Activated CD8-positive, alpha-beta T cell treated with anti-CD3 and anti-CD28 coated beads, Interleukin-2, amount 10 ng/mL, durations not matched to agents 7 days and 5 days (primary cell): ENCODE data around the gene EGLN1. TPM values are rescaled to one million over a fixed set of nuclear protein-coding genes. Genes with fewer than 3 reads are reported as not detected.

Source experiments
- ATAC-seq: fragments of 150-1000 bp; cut with Tn5 transposase; one replicate; pipeline ENCODE4 v1.10.0; 2021; ENCODE audit warnings: moderate library complexity
- CTCF ChIA-PET: fragments of 350-600 bp; sonication (Branson Sonifier 250); formaldehyde crosslinking; loops from one replicate; lab custom pipeline; 2021; ENCODE audit warnings: antibody characterized with exemption; lab: Charles Lee
- POLR2A ChIA-PET: fragments of 350-600 bp; sonication (Branson Sonifier 250); formaldehyde crosslinking; loops from one replicate; lab custom pipeline; 2021; ENCODE audit warnings: antibody characterized with exemption; lab: Charles Lee
- DNase-seq: peaks from one replicate; pipeline ENCODE4 v3.0.0-alpha.2; 2020
- H3K27ac Mint-ChIP-seq: one replicate; pipeline ENCODE4 v1.8.0; 2021; ENCODE audit warnings: mild to moderate bottlenecking, mixed read lengths
- H3K27me3 Mint-ChIP-seq: one replicate; pipeline ENCODE4 v1.8.0; 2021; ENCODE audit warnings: low read depth, mixed read lengths
- H3K36me3 Mint-ChIP-seq: one replicate; pipeline ENCODE4 v1.8.0; 2021; ENCODE audit warnings: low read depth, mixed read lengths
- H3K4me1 Mint-ChIP-seq: one replicate; pipeline ENCODE4 v1.8.0; 2021; ENCODE audit warnings: low read depth, mixed read lengths
- H3K4me3 Mint-ChIP-seq: one replicate; pipeline ENCODE4 v1.8.0; 2021; ENCODE audit warnings: mild to moderate bottlenecking, mixed read lengths
- H3K9me3 Mint-ChIP-seq: one replicate; pipeline ENCODE4 v1.8.0; 2022; ENCODE audit warnings: mixed read lengths; ENCODE audit not compliant: insufficient read depth
- total RNA-seq, 2 experiments: library from RNA; stranded (reverse); gene quantifications; one replicate each; pipeline ENCODE4 v1.2.3, GENCODE V29; 2021

Gene EGLN1
- total RNA-seq, 2 experiments from 2014 or later: 30.5 to 32.6 TPM

DNA sequence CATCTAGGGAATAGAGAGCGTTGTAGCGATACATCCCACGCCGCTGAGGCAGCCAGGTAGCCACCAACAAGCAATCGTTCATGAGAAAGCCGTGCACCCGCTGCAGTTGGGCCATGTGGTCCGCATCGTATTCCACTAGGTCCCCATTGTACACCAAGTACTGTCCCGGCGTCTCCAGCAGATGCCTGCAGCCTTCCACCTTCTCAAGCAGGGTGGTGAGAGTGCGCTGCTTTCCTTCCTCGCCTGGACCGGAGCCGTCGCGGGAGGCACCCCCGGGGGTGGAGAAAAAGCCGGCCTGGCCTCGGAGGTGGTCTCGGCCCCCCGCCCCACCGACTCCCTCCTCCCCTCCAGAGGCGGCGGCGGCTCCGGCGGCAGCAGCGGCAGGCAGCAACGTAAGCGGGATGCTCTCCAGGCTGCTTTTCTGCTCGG is 85.0 kb downstream of the EGLN1 start:
- ChIA-PET POLR2A (interaction anchor here (1.1 to 2.6 kb wide), 6 partner anchors 12 to 275 kb away, joined by 3 to 18 read pairs (median 10); partner anchors contain the start of gene EGLN1), CTCF (interaction anchor here (0.8 to 4.2 kb wide), 12 partner anchors 16 to 420 kb away, joined by 3 to 27 read pairs (median 6); partner anchors contain the start of genes EGLN1 and GNPAT)
- H3K36me3 Mint-ChIP-seq: peaks cover 54% of the 10 kb centered on the region

DNA sequence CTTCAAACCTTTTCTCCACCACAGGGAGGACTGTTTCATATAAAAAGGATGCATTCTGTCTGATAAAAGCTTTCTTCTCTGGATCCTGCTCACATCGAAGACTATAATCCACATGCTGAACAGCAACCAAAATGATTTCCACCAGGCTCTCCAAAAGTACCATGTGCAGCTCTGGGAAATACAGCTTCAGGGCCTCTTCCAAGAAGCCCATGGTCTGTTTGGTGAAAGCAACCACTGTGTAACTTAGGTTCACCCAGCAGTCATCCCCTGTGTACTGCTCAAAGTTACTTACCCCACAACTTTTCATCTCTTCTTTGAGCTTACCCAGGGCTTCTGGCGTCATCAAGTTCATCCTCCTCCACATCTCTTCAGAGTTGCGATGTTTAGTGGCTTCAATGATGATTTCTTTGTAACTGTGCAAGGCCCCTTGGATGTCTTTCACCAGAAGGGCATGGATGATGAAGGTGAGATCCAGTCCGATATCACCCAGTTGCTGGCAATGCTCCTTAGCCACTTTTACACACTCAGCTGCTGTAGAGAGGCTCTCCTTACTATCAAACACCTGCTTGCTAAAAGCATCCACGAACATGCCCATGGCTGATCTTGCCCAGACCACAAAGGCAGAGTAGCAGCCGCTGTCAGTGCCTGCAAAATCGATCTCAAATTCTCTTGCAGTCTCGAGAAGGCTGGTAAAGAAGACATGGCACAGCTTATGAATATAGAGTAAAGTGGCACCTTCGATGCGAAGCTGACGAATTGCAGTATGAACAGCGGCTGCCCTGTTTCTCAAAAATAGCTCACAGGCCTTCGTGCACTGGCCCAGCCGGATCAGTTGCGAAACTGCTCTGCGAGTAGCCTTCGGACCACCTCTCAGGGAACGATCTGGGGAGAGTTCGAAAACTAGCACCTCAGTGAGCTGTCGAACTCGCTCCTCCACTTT is 86.2 kb downstream of the EGLN1 start:
- H3K4me3 Mint-ChIP-seq: peak overlapping the region; percentile 100
- DNase-seq (peak; percentile 30), ATAC-seq (no peak)
- H3K9me3 Mint-ChIP-seq: no peaks in the 10 kb centered on the region
- peaks cover 59% of the 10 kb centered on the region for H3K4me1 Mint-ChIP-seq
- ChIA-PET CTCF (interaction anchor here (1.0 to 4.2 kb wide), 4 partner anchors 19 to 254 kb away, joined by 3 to 27 read pairs (median 18); no protein-coding TSS in a partner anchor), POLR2A (no interaction called here)
- peaks cover 2% of the 10 kb centered on the region for H3K27me3 Mint-ChIP-seq
- H3K27ac Mint-ChIP-seq: peak overlapping the region; percentile 70
- H3K36me3 Mint-ChIP-seq: peaks cover 55% of the 10 kb centered on the region

More for the DNA sequence above, 85.0 kb downstream of the EGLN1 start:
- DNase-seq (no peak), ATAC-seq (peak; percentile 3)
- peaks cover 2% of the 10 kb centered on the region for H3K27me3 Mint-ChIP-seq
- peak overlapping the region; percentile 100 for H3K4me3 Mint-ChIP-seq
- no peaks in the 10 kb centered on the region for H3K9me3 Mint-ChIP-seq
- H3K27ac Mint-ChIP-seq: peak overlapping the region; percentile 99
- peaks cover 60% of the 10 kb centered on the region for H3K4me1 Mint-ChIP-seq

DNA sequence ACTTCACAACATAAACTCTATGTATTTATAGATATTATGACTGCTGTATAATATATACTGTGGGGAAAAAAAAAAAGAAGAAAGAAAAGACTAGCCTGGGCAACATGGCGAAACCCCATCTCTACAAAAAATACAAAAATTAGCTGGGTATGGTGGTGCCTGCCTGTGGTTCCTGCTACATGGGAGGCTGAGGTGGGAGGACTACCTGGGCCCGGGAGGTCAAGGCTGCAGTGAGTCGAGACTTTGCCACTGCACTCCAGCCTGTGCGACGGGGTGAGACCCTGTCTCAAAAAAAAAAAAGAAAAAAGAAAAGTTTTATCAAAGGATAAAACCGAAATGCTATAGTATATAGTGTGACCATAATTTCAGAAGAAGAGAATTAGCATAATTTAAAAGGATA is 87.1 kb downstream of the EGLN1 start:
- Mint-ChIP-seq H3K4me3 (peak overlapping the region; percentile 47), H3K4me1 (peaks cover 52% of the 10 kb centered on the region), H3K36me3 (peaks cover 48% of the 10 kb centered on the region), H3K27me3 (peaks cover 2% of the 10 kb centered on the region), H3K27ac (no peak overlapping the region), H3K9me3 (no peaks in the 10 kb centered on the region)
- ChIA-PET CTCF (interaction anchor here (0.5 to 4.2 kb wide), 6 partner anchors 18 to 1111 kb away, joined by 3 to 27 read pairs (median 8); no protein-coding TSS in a partner anchor), POLR2A (interaction anchor here (0.7 to 0.8 kb wide), 2 partner anchors 14 to 464 kb away, joined by 3 read pairs; no protein-coding TSS in a partner anchor)
- no peak for DNase-seq
- ATAC-seq: no peak

DNA sequence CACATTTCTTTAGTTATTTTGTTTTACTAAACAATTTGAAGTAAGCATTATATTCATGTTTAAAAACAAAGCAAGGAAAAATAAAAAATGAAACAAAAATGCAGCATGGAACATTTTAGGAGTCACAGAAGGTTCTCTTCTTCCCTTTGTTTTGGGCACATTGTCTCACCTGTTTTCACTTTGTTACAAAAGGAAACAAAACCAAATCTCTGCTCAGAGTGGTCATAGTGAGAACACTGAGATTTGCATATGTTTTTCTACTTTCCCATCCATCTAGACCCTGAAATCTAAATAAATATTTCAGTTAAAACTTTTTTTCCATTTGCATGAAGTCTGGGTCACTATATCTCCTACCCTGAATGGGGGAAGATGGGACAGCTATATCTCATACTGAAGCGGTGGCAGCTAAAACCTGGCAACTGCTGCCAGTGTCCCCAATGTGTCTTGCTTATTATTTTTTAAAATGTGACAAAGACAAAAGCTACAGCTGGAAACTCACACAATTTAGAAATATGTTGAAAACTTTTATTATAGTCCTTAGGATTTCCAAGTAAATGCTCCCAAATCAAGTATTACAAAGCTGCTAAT is 87.9 kb downstream of the EGLN1 start:
- Mint-ChIP-seq H3K4me1 (peaks cover 45% of the 10 kb centered on the region), H3K4me3 (peak overlapping the region; percentile 47), H3K27ac (no peak overlapping the region), H3K27me3 (peaks cover 2% of the 10 kb centered on the region), H3K9me3 (no peaks in the 10 kb centered on the region), H3K36me3 (peaks cover 49% of the 10 kb centered on the region)
- ChIA-PET CTCF (interaction anchor here (0.5 to 2.2 kb wide), 7 partner anchors 17 to 1110 kb away, joined by 3 to 7 read pairs (median 3); no protein-coding TSS in a partner anchor), POLR2A (interaction anchor here (0.8 kb wide), 1 partner anchor 13 kb away, joined by 3 read pairs; no protein-coding TSS in a partner anchor)
- no peak for DNase-seq
- no peak for ATAC-seq

DNA sequence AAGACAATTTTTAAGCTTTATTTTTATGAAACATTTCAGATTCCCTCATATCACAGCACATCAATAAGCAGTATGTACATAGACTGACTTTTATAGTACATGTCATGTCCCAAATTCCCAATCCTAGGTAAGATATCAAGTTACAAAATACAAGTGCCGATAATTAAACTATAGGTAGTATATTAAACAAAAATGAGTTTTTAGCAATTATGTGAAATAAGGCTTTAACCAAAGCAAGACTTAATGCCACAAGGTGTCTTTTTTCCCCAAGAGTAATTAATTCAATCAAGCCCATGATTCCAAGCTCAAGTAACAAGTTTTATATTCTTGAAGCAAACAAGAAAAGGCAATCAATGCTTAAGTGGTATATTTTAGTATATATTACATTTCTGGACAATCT is 89.3 kb downstream of the EGLN1 start:
- DNase-seq (no peak), ATAC-seq (no peak)
- Mint-ChIP-seq H3K27me3 (peaks cover 2% of the 10 kb centered on the region), H3K4me1 (peaks cover 42% of the 10 kb centered on the region), H3K4me3 (no peak overlapping the region), H3K36me3 (peaks cover 48% of the 10 kb centered on the region), H3K27ac (no peak overlapping the region), H3K9me3 (no peaks in the 10 kb centered on the region)
- ChIA-PET CTCF (interaction anchor here (1.9 to 2.2 kb wide), 2 partner anchors 16 to 17 kb away, joined by 7 read pairs; no protein-coding TSS in a partner anchor), POLR2A (interaction anchor here (0.6 kb wide), 1 partner anchor 48 kb away, joined by 4 read pairs; no protein-coding TSS in a partner anchor)

DNA sequence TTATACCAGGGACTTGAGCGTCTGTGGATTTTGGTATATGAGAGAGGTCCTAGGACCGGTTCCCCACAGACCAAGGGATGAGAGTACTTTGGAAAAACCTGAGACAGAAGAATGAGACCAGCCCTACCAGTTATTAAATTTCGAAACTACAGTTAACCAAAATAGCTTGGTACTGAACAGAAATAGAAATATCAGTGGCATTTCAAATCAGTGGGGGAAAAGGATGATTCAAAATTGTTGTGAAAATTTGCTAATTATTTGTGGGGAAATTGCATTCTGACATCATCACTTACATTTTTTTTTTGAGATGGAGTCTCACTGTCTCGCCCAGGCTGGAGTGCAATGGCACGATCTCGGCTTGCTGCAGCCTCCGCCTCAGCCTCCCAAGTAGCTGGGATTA is 92.6 kb downstream of the EGLN1 start:
- Mint-ChIP-seq H3K4me1 (peaks cover 19% of the 10 kb centered on the region), H3K27ac (no peak overlapping the region), H3K9me3 (no peaks in the 10 kb centered on the region), H3K4me3 (no peak overlapping the region), H3K27me3 (no peaks in the 10 kb centered on the region), H3K36me3 (peaks cover 24% of the 10 kb centered on the region)
- DNase-seq: no peak
- ATAC-seq: no peak
- CTCF ChIA-PET: no interaction called here
- POLR2A ChIA-PET: no interaction called here

DNA sequence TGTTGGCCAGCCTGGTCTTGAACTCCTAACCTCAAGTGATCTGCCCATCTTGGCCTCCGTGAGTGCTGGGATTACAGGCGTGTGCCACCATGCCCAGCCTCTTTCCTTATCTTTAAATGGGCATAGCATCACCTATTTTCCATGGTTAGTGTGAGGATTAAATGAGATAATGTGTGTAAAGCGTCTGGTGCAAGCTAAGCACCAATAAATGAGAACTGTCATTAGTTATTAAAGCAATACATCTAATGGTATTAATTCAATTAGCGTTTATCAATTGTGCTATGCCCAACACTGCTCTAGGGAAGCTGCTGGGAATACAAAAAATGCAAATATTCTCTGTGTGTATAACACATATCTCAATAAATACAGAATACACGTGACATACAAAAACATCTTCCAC is 94.5 kb downstream of the EGLN1 start:
- Mint-ChIP-seq H3K9me3 (no peaks in the 10 kb centered on the region), H3K27ac (no peak overlapping the region), H3K4me3 (no peak overlapping the region), H3K27me3 (peaks cover 2% of the 10 kb centered on the region), H3K36me3 (peaks cover 12% of the 10 kb centered on the region), H3K4me1 (peaks cover 2% of the 10 kb centered on the region)
- CTCF ChIA-PET: no interaction called here
- ATAC-seq (no peak), DNase-seq (no peak)
- POLR2A ChIA-PET: no interaction called here

DNA sequence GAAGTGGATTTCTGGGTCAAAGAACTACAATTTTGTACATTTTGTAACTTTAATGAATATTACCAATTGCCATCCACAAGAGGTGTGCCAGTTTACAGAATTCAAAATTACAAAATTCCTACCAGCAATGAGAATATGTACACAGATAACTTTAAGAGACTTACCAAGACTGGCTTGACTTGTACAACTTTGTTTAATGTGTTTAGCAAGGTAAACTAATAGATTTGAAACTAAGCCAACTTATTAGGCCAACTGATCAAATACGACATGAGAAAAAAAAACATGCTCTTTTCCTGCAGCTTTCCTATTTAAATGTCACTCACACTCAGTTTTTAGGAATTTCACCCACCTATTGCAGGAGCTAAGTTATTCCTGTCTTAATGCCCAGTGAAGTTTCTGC is 95.8 kb downstream of the EGLN1 start:
- H3K27ac Mint-ChIP-seq: no peak overlapping the region
- H3K4me3 Mint-ChIP-seq: no peak overlapping the region
- peaks cover 2% of the 10 kb centered on the region for H3K27me3 Mint-ChIP-seq
- H3K4me1 Mint-ChIP-seq: no peaks in the 10 kb centered on the region
- ChIA-PET POLR2A (no interaction called here), CTCF (interaction anchor here (1.0 kb wide), 1 partner anchor 11 kb away, joined by 3 read pairs; no protein-coding TSS in a partner anchor)
- no peaks in the 10 kb centered on the region for H3K9me3 Mint-ChIP-seq
- ATAC-seq: no peak
- peaks cover 3% of the 10 kb centered on the region for H3K36me3 Mint-ChIP-seq
- DNase-seq: no peak

DNA sequence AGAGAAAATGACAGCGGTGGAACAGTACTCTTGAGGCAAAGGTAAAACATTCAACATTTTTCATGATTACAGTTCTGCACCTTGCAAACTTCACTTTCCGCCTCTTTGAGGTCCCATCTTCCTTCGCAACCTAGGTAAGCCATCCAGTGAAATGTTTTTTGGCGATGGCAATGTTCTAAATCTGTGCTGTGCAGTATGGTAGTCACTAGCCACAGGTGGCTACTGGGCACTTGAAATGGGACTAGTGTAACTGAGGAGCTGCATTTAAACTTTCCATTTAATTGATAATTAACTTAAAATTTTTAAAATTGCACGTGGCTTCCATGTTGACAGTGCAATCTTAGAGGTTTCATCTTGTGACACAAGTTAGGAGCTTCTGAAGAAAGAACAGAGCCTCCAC is 97.4 kb downstream of the EGLN1 start:
- DNase-seq (no peak), ATAC-seq (no peak)
- no peaks in the 10 kb centered on the region for H3K4me1 Mint-ChIP-seq
- peaks cover 3% of the 10 kb centered on the region for H3K36me3 Mint-ChIP-seq
- no peaks in the 10 kb centered on the region for H3K9me3 Mint-ChIP-seq
- H3K4me3 Mint-ChIP-seq: no peak overlapping the region
- POLR2A ChIA-PET: no interaction called here
- H3K27me3 Mint-ChIP-seq: peaks cover 2% of the 10 kb centered on the region
- H3K27ac Mint-ChIP-seq: no peak overlapping the region
- CTCF ChIA-PET: interaction anchor here (0.9 kb wide), 1 partner anchor 14 kb away, joined by 3 read pairs; no protein-coding TSS in a partner anchor

DNA sequence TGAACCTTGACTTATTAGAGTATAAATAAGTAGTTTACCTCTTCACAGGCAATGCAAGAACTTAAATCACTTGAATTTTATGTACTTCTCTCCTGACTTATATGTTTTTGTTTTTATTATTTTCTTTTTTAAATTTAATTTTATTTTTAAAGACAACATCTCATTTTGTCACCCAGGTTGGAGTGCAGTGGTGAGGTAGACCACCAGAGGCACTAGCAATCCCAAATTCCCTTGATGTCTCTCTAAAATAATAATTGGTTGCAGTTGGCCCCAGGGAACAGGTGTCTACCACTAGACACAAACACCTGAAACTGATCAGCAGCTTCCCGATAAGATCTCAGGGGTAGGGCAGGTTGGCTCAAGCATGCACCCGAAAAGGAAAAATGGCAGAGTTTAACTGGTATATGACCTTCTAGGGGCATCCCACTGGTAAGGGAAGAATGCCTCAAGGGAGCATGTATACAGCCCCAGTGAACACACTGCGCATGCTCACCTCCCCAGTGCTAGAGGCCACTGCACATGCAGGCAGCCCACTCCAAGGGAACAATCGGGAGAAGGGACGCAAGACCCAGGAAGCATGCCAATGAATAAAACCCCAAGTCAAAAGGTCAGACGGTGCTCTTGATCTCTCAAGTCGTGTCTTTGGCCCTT is 99.1 kb downstream of the EGLN1 start:
- Mint-ChIP-seq H3K27ac (no peak overlapping the region), H3K4me3 (no peak overlapping the region), H3K27me3 (peaks cover 2% of the 10 kb centered on the region), H3K4me1 (no peaks in the 10 kb centered on the region), H3K9me3 (no peaks in the 10 kb centered on the region), H3K36me3 (no peaks in the 10 kb centered on the region)
- ChIA-PET POLR2A (no interaction called here), CTCF (no interaction called here)
- DNase-seq (no peak), ATAC-seq (no peak)

DNA sequence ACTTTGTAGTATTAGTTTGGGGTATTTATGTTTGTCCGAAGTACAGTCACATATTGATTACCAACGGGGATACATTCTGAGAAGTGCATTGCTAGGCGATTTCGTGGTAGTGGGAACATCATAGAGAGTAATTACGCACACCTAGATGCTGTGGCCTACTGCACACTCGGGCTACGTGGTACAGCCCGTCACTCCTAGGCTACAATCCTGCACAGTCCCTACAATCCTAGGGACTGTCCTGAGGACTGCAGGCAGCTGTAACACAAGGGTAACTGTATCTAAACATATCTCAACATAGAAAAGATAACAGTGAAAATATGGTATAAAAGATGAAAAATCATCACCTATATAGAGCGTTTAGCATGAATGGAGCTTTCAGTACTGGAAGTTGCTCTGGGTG is 103.0 kb downstream of the EGLN1 start:
- CTCF ChIA-PET: interaction anchor here (4.1 kb wide), 1 partner anchor 18 kb away, joined by 27 read pairs; the partner anchor contains the start of genes EXOC8 and SPRTN
- no peak for ATAC-seq
- Mint-ChIP-seq H3K4me1 (peaks cover 3% of the 10 kb centered on the region), H3K9me3 (no peaks in the 10 kb centered on the region), H3K4me3 (no peak overlapping the region), H3K27ac (no peak overlapping the region), H3K27me3 (peaks cover 2% of the 10 kb centered on the region), H3K36me3 (no peaks in the 10 kb centered on the region)
- POLR2A ChIA-PET: no interaction called here
- no peak for DNase-seq
